Measurements from ENCODE around the gene DNAAF1.

DNAAF1 gene

GRCh38 chr16:84194018-84194417 is 48.9 kb downstream of the DNAAF1 start:
- Histone ChIP-seq H4K20me1 (ENCODE audit: insufficient read depth, low read length) (no peaks in the 10 kb centered on the region), H3K36me3 (replicated peaks; ENCODE audit: low read depth, low read length) (no peaks in the 10 kb centered on the region), H3K4me1 (ENCODE audit: low read length) (no peaks in the 10 kb centered on the region), H3K27ac (ENCODE audit: low read length) (no peak overlapping the region), H2AFZ (ENCODE audit: low read depth, low read length) (no peak overlapping the region), H3K4me2 (ENCODE audit: low read length) (no peak overlapping the region), H3K9ac (ENCODE audit: low read length) (no peak overlapping the region), H3K9me3 (ENCODE audit: insufficient read depth, low read length) (no peaks in the 10 kb centered on the region), H3K4me3 (ENCODE audit: low read length) (no peak overlapping the region), H3K79me2 (ENCODE audit: low read length) (no peaks in the 10 kb centered on the region), H3K27me3 (ENCODE audit: low read depth, low read length) (no peaks in the 10 kb centered on the region)
- TF ChIP-seq EZH2phosphoT487 (IDR thresholded peaks at IDR 0.05; ENCODE audit: low read depth) (no peak), CTCF (IDR thresholded peaks at IDR 0.05; ENCODE audit: low read depth, low read length) (no peak)

GRCh38 chr16:84194470-84195200 is 49.5 kb downstream of the DNAAF1 start:
- no peak overlapping the region for H3K4me2 ChIP-seq (ENCODE audit: low read length)
- H3K27ac ChIP-seq (ENCODE audit: low read length): no peak overlapping the region
- H2AFZ ChIP-seq (ENCODE audit: low read depth, low read length): no peak overlapping the region
- TF ChIP-seq EZH2phosphoT487 (IDR thresholded peaks at IDR 0.05; ENCODE audit: low read depth) (no peak), CTCF (IDR thresholded peaks at IDR 0.05; ENCODE audit: low read depth, low read length) (no peak)
- no peaks in the 10 kb centered on the region for H3K79me2 ChIP-seq (ENCODE audit: low read length)
- no peaks in the 10 kb centered on the region for H3K36me3 ChIP-seq (replicated peaks; ENCODE audit: low read depth, low read length)
- H4K20me1 ChIP-seq (ENCODE audit: insufficient read depth, low read length): no peaks in the 10 kb centered on the region
- H3K9ac ChIP-seq (ENCODE audit: low read length): no peak overlapping the region
- no peaks in the 10 kb centered on the region for H3K4me1 ChIP-seq (ENCODE audit: low read length)
- no peak overlapping the region for H3K4me3 ChIP-seq (ENCODE audit: low read length)
- H3K9me3 ChIP-seq (ENCODE audit: insufficient read depth, low read length): no peaks in the 10 kb centered on the region
- peaks cover under 1% of the 10 kb centered on the region; the same call in 1 of the 2 replicates for H3K27me3 ChIP-seq (ENCODE audit: low read depth, low read length)

DNA sequence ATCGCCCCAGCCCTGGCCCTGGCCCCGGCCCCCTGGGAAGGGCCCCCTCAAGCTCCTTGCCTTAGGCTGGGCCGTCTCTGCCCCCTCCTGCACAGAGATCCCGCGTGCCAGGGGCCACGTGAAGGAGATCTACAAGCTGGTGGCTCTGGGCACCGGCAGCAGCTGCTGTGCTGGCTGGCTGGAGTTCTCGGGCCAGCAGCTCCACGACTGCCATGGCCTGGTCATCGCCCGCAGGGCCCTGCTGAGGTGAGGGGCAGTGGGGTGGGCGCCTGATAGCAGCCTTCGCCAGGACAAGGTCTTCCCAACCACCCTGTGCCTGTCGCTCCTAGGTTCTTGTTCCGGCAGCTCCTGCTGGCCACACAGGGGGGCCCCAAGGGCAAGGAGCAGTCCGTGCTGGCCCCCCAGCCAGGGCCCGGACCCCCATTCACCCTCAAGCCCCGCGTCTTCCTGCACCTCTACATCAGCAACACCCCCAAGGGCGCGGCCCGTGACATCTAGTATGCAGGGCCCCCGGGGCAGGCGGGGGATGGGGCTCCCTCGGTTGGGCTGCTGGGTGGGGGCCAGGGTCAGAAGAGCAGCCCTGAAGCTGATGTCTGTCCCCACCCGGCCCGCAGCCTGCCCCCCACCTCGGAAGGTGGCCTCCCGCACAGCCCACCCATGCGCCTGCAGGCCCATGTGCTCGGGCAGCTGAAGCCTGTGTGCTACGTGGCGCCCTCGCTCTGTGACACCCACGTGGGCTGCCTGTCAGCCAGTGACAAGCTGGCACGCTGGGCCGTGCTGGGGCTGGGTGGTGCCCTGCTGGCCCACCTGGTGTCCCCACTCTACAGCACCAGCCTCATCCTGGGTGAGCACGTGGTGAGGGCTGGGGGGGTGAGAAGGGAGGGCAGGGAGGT is 50.3 kb downstream of the DNAAF1 start:
- Histone ChIP-seq H3K79me2 (ENCODE audit: low read length) (no peaks in the 10 kb centered on the region), H3K4me1 (ENCODE audit: low read length) (no peaks in the 10 kb centered on the region), H4K20me1 (ENCODE audit: insufficient read depth, low read length) (no peaks in the 10 kb centered on the region), H3K4me2 (ENCODE audit: low read length) (no peak overlapping the region), H3K27ac (ENCODE audit: low read length) (no peak overlapping the region), H3K27me3 (ENCODE audit: low read depth, low read length) (peaks cover 8% of the 10 kb centered on the region; the same call in 1 of the 2 replicates), H3K36me3 (replicated peaks; ENCODE audit: low read depth, low read length) (no peaks in the 10 kb centered on the region), H3K9ac (ENCODE audit: low read length) (no peak overlapping the region), H2AFZ (ENCODE audit: low read depth, low read length) (no peak overlapping the region), H3K9me3 (ENCODE audit: insufficient read depth, low read length) (no peaks in the 10 kb centered on the region), H3K4me3 (ENCODE audit: low read length) (no peak overlapping the region)
- TF ChIP-seq EZH2phosphoT487 (IDR thresholded peaks at IDR 0.05; ENCODE audit: low read depth) (no peak), CTCF (IDR thresholded peaks at IDR 0.05; ENCODE audit: low read depth, low read length) (no peak)

DNA sequence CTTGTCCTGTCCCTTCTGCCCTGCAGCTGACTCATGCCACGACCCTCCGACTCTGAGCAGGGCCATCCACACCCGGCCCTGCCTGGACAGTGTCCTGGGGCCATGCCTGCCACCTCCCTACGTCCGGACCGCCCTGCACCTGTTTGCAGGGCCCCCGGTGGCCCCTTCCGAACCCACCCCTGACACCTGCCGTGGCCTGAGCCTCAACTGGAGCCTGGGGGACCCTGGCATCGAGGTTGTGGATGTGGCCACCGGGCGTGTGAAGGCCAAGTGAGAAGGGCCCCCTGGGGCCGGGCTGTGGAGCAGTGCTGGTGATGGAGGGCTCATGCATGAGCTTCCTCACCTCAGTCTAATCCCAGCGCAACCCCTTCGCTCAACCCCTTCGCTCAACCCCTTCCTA is 51.0 kb downstream of the DNAAF1 start:
- Histone ChIP-seq H3K27me3 (ENCODE audit: low read depth, low read length) (peaks cover 8% of the 10 kb centered on the region; the same call in 1 of the 2 replicates), H3K4me1 (ENCODE audit: low read length) (no peaks in the 10 kb centered on the region), H3K27ac (ENCODE audit: low read length) (no peak overlapping the region), H3K36me3 (replicated peaks; ENCODE audit: low read depth, low read length) (no peaks in the 10 kb centered on the region), H3K9ac (ENCODE audit: low read length) (no peak overlapping the region), H4K20me1 (ENCODE audit: insufficient read depth, low read length) (no peaks in the 10 kb centered on the region), H3K79me2 (ENCODE audit: low read length) (no peaks in the 10 kb centered on the region), H3K4me3 (ENCODE audit: low read length) (no peak overlapping the region), H3K9me3 (ENCODE audit: insufficient read depth, low read length) (no peaks in the 10 kb centered on the region), H3K4me2 (ENCODE audit: low read length) (no peak overlapping the region), H2AFZ (ENCODE audit: low read depth, low read length) (no peak overlapping the region)
- no peak for TF ChIP-seq CTCF (IDR thresholded peaks at IDR 0.05; ENCODE audit: low read depth, low read length)
- no peak for TF ChIP-seq EZH2phosphoT487 (IDR thresholded peaks at IDR 0.05; ENCODE audit: low read depth)

Measured in OCI-LY3 (cell line).